ENCODE results near the gene PTGES. TPM values are rescaled to one million over a fixed set of nuclear protein-coding genes. Genes with fewer than 3 reads are reported as not detected.

The PTGES gene
- total RNA-seq, 1 experiment from 2014 or later = 2.5 TPM

GRCh38 chr9:129737479-129738274, 15.2 kb downstream of the PTGES start (continued):
- TF ChIP-seq ZNF281 (CRISPR knock-in tag; IDR thresholded peaks at IDR 0.05) (no peak), ZNF416 (CRISPR knock-in tag; IDR thresholded peaks at IDR 0.05) (0 out of 2 replicates have a peak, but pooled peaks have one; percentile 14), ATF3 (CRISPR knock-in tag; conservative IDR thresholded peaks at IDR 0.05) (no peak), ZNF425 (CRISPR knock-in tag; conservative IDR thresholded peaks at IDR 0.05) (no peak), ZNF232 (CRISPR knock-in tag; IDR thresholded peaks at IDR 0.05) (0 out of 2 replicates have a peak, but pooled peaks have one; percentile 33), RELA (CRISPR knock-in tag; IDR thresholded peaks at IDR 0.05; ENCODE audit: borderline replicate concordance) (no peak), TEAD4 (CRISPR knock-in tag; IDR thresholded peaks at IDR 0.05) (no peak), ZNF512 (CRISPR knock-in tag; IDR thresholded peaks at IDR 0.05; ENCODE audit: borderline replicate concordance) (no peak), NR2C2 (CRISPR knock-in tag; IDR thresholded peaks at IDR 0.05) (no peak), SMAD3 (CRISPR knock-in tag; IDR thresholded peaks at IDR 0.05; ENCODE audit: borderline replicate concordance) (no peak), MLX (CRISPR knock-in tag; IDR thresholded peaks at IDR 0.05) (no peak), TP53 (CRISPR knock-in tag; IDR thresholded peaks at IDR 0.05) (no peak), NR1H2 (CRISPR knock-in tag; IDR thresholded peaks at IDR 0.05) (no peak), ZNF396 (CRISPR knock-in tag; IDR thresholded peaks at IDR 0.05; ENCODE audit: borderline replicate concordance) (no peak)

- no peaks in the 10 kb centered on the region for H3K9me3 Mint-ChIP-seq
- TF ChIP-seq MLX (CRISPR knock-in tag; IDR thresholded peaks at IDR 0.05) = no peak
- TF ChIP-seq RELA (CRISPR knock-in tag; IDR thresholded peaks at IDR 0.05; ENCODE audit: borderline replicate concordance) = no peak
- TF ChIP-seq FOXK1 (CRISPR knock-in tag; IDR thresholded peaks at IDR 0.05) = no peak
- TF ChIP-seq PRRX2 (CRISPR knock-in tag; IDR thresholded peaks at IDR 0.05) = no peak
- no peak for TF ChIP-seq NFATC4 (CRISPR knock-in tag; IDR thresholded peaks at IDR 0.05)
- TF ChIP-seq MAX (CRISPR knock-in tag; IDR thresholded peaks at IDR 0.05) = no peak
- no peak for TF ChIP-seq ESRRA (CRISPR knock-in tag; IDR thresholded peaks at IDR 0.05; ENCODE audit: borderline replicate concordance)
- no peak for TF ChIP-seq ATF1 (CRISPR knock-in tag; IDR thresholded peaks at IDR 0.05)
- no peak for TF ChIP-seq SMAD3 (CRISPR knock-in tag; IDR thresholded peaks at IDR 0.05; ENCODE audit: borderline replicate concordance)
- TF ChIP-seq ZNF396 (CRISPR knock-in tag; IDR thresholded peaks at IDR 0.05; ENCODE audit: borderline replicate concordance) = no peak
- no peak for TF ChIP-seq E2F4 (CRISPR knock-in tag; IDR thresholded peaks at IDR 0.05; ENCODE audit: borderline replicate concordance, low read depth)
- no peak for TF ChIP-seq TCF7 (CRISPR knock-in tag; IDR thresholded peaks at IDR 0.05; ENCODE audit: low read depth)
- TF ChIP-seq GRHL2 (CRISPR knock-in tag; IDR thresholded peaks at IDR 0.05; ENCODE audit: insufficient replicate concordance, severe bottlenecking) = no peak
- no peak for TF ChIP-seq ZNF138 (CRISPR knock-in tag; conservative IDR thresholded peaks at IDR 0.05)
- TF ChIP-seq HMGA2 (CRISPR knock-in tag; IDR thresholded peaks at IDR 0.05) = no peak
- no peak for TF ChIP-seq OVOL2 (CRISPR knock-in tag; IDR thresholded peaks at IDR 0.05; ENCODE audit: borderline replicate concordance)
These were observed 16.5 kb downstream of the PTGES start for GRCh38 chr9:129736334-129736733.

More at GRCh38 chr9:129736334-129736733, 16.5 kb downstream of the PTGES start:
- POLR2A ChIA-PET = no interaction called here
- H3K27me3 Mint-ChIP-seq (ENCODE audit: low read depth) = no peaks in the 10 kb centered on the region; the same call in 1 of the 2 replicates
- DNase-seq (ENCODE audit: low spot score) (no peak), ATAC-seq (no peak)
- no peak overlapping the region for H3K4me3 Mint-ChIP-seq
- H3K27ac Mint-ChIP-seq = no peak overlapping the region
- no peaks in the 10 kb centered on the region for H3K36me3 Mint-ChIP-seq
- CTCF ChIA-PET = interaction anchor here (0.6 to 5.0 kb wide), 7 partner anchors 9 to 94 kb away, joined by 3 to 99 read pairs (median 22); partner anchors contain the start of gene ASB6
- H3K4me1 Mint-ChIP-seq = peaks cover 6% of the 10 kb centered on the region
